NT2/D1 (cell line): Measurements from ENCODE around the gene UBXN6.

Source experiments
- SUZ12 ChIP-seq: IDR thresholded peaks from 2 replicates; pipeline ENCODE4 v1.6.1; 2011; ENCODE audit not compliant: insufficient read length, insufficient read depth; ENCODE audit errors: extremely low read depth
- YY1 ChIP-seq: IDR thresholded peaks from 2 replicates; pipeline ENCODE4 v1.6.1; 2011; ENCODE audit not compliant: insufficient read length, insufficient read depth

- TF ChIP-seq YY1 (no peak), SUZ12 (no peak)
Measured at GRCh38 chr19:4402171-4403004, 55.2 kb downstream of the UBXN6 start, which contains the start of gene CHAF1A.
